GM23338 (cell line): ENCODE data around the gene CD1C.

Experiments used
- CREB1 ChIP-seq: fragments of 250-450 bp; sonication (Bioruptor Pico); IDR thresholded peaks from 2 replicates; pipeline ENCODE4 v1.5.0; 2020; ENCODE audit warnings: low read depth, mild to moderate bottlenecking, moderate library complexity
- CTCF ChIP-seq, 2 experiments: fragments of 200-600 bp in 1 of 2; sonication (generic) in 1 of 2; conservative IDR thresholded peaks; 2 replicates each; pipeline versions ENCODE4 v1.5.1 to v1.6.1; 2016 to 2017; ENCODE audit warnings: antibody characterized with exemption in 2 of 2, low read depth in 2 of 2, mild to moderate bottlenecking in 2 of 2, moderate library complexity in 1 of 2
- ETS1 ChIP-seq: IDR thresholded peaks from 2 replicates; pipeline ENCODE4 v1.6.1; 2016; ENCODE audit warnings: antibody characterized with exemption
- EZH2 ChIP-seq: fragments of 200-600 bp; sonication (generic); IDR thresholded peaks from one replicate; pipeline ENCODE4 v1.8.0; 2017; ENCODE audit warnings: antibody characterized with exemption, mild to moderate bottlenecking, low read depth; ENCODE audit not compliant: unreplicated experiment
- EZH2phosphoT487 ChIP-seq: fragments of 200-600 bp; sonication (generic); IDR thresholded peaks from one replicate; pipeline ENCODE4 v1.8.1; 2018; ENCODE audit warnings: antibody characterized with exemption; ENCODE audit not compliant: unreplicated experiment
- JUNB ChIP-seq: IDR thresholded peaks from one replicate; pipeline ENCODE4 v1.6.1; 2016; ENCODE audit warnings: antibody characterized with exemption; ENCODE audit not compliant: unreplicated experiment
- POLR2AphosphoS5 ChIP-seq: IDR thresholded peaks from 2 replicates; pipeline ENCODE4 v1.6.1; 2016; ENCODE audit warnings: antibody characterized with exemption, low read depth
- REST ChIP-seq: IDR thresholded peaks from one replicate; pipeline ENCODE4 v1.6.1; 2018; ENCODE audit warnings: antibody characterized with exemption; ENCODE audit not compliant: unreplicated experiment

GRCh38 chr1:158323866-158324265, 34.1 kb downstream of the CD1C start:
- TF ChIP-seq REST (no peak), EZH2 (no peak), EZH2phosphoT487 (no peak), JUNB (no peak), CTCF (conservative IDR thresholded peaks at IDR 0.05; ENCODE audit: low read depth in 2 of 2) (no peak), POLR2AphosphoS5 (no peak), CREB1 (CRISPR knock-in tag) (no peak), ETS1 (no peak)
